Endothelial cell of umbilical vein (primary cell): ENCODE data around the gene MLH1. TPM values are rescaled to one million over a fixed set of nuclear protein-coding genes. Genes with fewer than 3 reads are reported as not detected.

Experiments used
- BruUV-seq: library from RNA; stranded (reverse); fragments of 400-500 nt; replicated peaks from 2 replicates; lab custom pipeline; 2021; lab: Mats Ljungman, UMichigan
- CTCF ChIA-PET: fragments of 300-600, 350-600 bp; sonication (Branson Sonifier 250); formaldehyde crosslinking; loops from one replicate; lab custom pipeline; 2021; ENCODE audit warnings: antibody characterized with exemption, inconsistent platforms; lab: Charles Lee
- POLR2A ChIA-PET: fragments of 300-600, 350-600 bp; sonication (Branson Sonifier 250); formaldehyde crosslinking; loops from one replicate; lab custom pipeline; 2021; ENCODE audit warnings: antibody characterized with exemption, inconsistent platforms; lab: Charles Lee
- DNase-seq: peaks from one replicate; pipeline ENCODE4 v3.0.0-alpha.2; 2011; ENCODE audit warnings: low read depth, low spot score
- FAIRE-seq: peaks from 2 replicates; lab custom pipeline; 2011; peaks lifted over from hg19 to GRCh38; lab: Jason Lieb, UNC
- H2AFZ ChIP-seq: 2 replicates; pipeline ENCODE4 v1.6.0; 2012; ENCODE audit warnings: low read depth, low read length, control low read depth, inconsistent platforms
- H3K27ac ChIP-seq: 2 replicates; pipeline ENCODE4 v1.5.1; 2011; ENCODE audit warnings: low read depth, mild to moderate bottlenecking, control low read depth, low read length, moderate library complexity; ENCODE audit not compliant: insufficient read depth
- H3K27me3 ChIP-seq, 2 experiments: 2 replicates each; pipeline versions ENCODE4 v1.6.0 to v1.6.1; 2011; ENCODE audit warnings: low read length in 2 of 2, mixed read lengths in 1 of 2; ENCODE audit not compliant: control insufficient read depth in 2 of 2, insufficient read depth in 2 of 2
- H3K36me3 ChIP-seq, 2 experiments: 2 replicates in 1 of 2; 3 replicates in 1 of 2; pipeline ENCODE4 v1.5.1; 2011; ENCODE audit warnings: low read length in 2 of 2, mild to moderate bottlenecking in 1 of 2, moderate library complexity in 1 of 2; ENCODE audit not compliant: control insufficient read depth in 2 of 2, insufficient read depth in 2 of 2; ENCODE audit errors: extremely low read depth in 1 of 2
- H3K4me1 ChIP-seq: 3 replicates; pipeline ENCODE4 v1.5.1; 2011; ENCODE audit warnings: mild to moderate bottlenecking, low read length; ENCODE audit not compliant: control insufficient read depth, insufficient read depth; ENCODE audit errors: extremely low read depth
- H3K4me2 ChIP-seq: 2 replicates; pipeline ENCODE4 v1.6.1; 2011; ENCODE audit warnings: low read length, control low read depth, mixed read lengths; ENCODE audit not compliant: insufficient read depth
- H3K4me3 ChIP-seq, 3 experiments: fragments of 200-600 bp in 1 of 3; sonication (generic), shearing (Covaris generic) in 1 of 3; replicated peaks in 1 of 3; 2 replicates each; pipeline ENCODE4 v1.5.1; 2011 to 2016; ENCODE audit warnings: control low read depth in 3 of 3, low read length in 3 of 3, mild to moderate bottlenecking in 2 of 3, inconsistent platforms in 1 of 3, low read depth in 1 of 3, moderate library complexity in 1 of 3; ENCODE audit not compliant: insufficient read depth in 1 of 3
- H3K79me2 ChIP-seq: 2 replicates; pipeline ENCODE4 v1.6.0; 2012; ENCODE audit warnings: low read length, inconsistent platforms; ENCODE audit not compliant: control insufficient read depth, insufficient read depth
- H3K9ac ChIP-seq: replicated peaks from 2 replicates; pipeline ENCODE3; 2011; ENCODE audit warnings: low read length, control low read depth; ENCODE audit not compliant: insufficient read depth; ENCODE audit errors: extremely low read depth
- H3K9me1 ChIP-seq: replicated peaks from 3 replicates; pipeline ENCODE4 v1.6.0; 2011; ENCODE audit warnings: mild to moderate bottlenecking, low read length; ENCODE audit not compliant: control insufficient read depth, insufficient read depth; ENCODE audit errors: extremely low read depth
- H3K9me3 ChIP-seq: replicated peaks from 2 replicates; pipeline ENCODE4 v1.5.1; 2012; ENCODE audit warnings: low read length, inconsistent platforms; ENCODE audit not compliant: control insufficient read depth, insufficient read depth
- H4K20me1 ChIP-seq: replicated peaks from 2 replicates; pipeline ENCODE3; 2011; ENCODE audit warnings: mild to moderate bottlenecking, low read length; ENCODE audit not compliant: control insufficient read depth, insufficient read depth; ENCODE audit errors: extremely low read depth
- CTCF ChIP-seq, 2 donors: IDR thresholded peaks; 1 replicate in 1 of 2; 2 replicates in 1 of 2; pipeline ENCODE4 v1.5.1; 2011; ENCODE audit warnings: low read length in 2 of 2, mild to moderate bottlenecking in 2 of 2, moderate library complexity in 2 of 2, control low read depth in 1 of 2, inconsistent platforms in 1 of 2, low read depth in 1 of 2; ENCODE audit not compliant: insufficient read depth in 1 of 2; ENCODE audit errors: extremely low read depth in 1 of 2
- FOS ChIP-seq: IDR thresholded peaks from 2 replicates; pipeline ENCODE4 v1.6.1; 2011; ENCODE audit warnings: mild to moderate bottlenecking, low read length, moderate library complexity, borderline replicate concordance; ENCODE audit not compliant: insufficient read depth
- GATA2 ChIP-seq: IDR thresholded peaks from 2 replicates; pipeline ENCODE4 v1.7.0; 2011; ENCODE audit warnings: low read depth, mild to moderate bottlenecking, moderate library complexity, mixed read lengths, low read length; ENCODE audit not compliant: insufficient read length, insufficient read depth
- JUN ChIP-seq: IDR thresholded peaks from 2 replicates; pipeline ENCODE4 v1.6.1; 2011; ENCODE audit warnings: borderline replicate concordance, low read depth; ENCODE audit not compliant: insufficient read length, insufficient read depth
- MAX ChIP-seq: IDR thresholded peaks from 2 replicates; pipeline ENCODE4 v1.6.1; 2011; ENCODE audit not compliant: insufficient read depth, insufficient read length
- MYC ChIP-seq: IDR thresholded peaks from one replicate; pipeline ENCODE4 v1.6.1; 2011; ENCODE audit warnings: mild to moderate bottlenecking, low read depth, low read length
- POLR2A ChIP-seq: IDR thresholded peaks from 2 replicates; pipeline ENCODE4 v1.6.1; 2012; ENCODE audit warnings: low read depth, mild to moderate bottlenecking, control low read depth, low read length
- POLR2AphosphoS5 ChIP-seq: IDR thresholded peaks from 2 replicates; pipeline ENCODE4 v1.6.1; 2012; ENCODE audit warnings: low read depth, mild to moderate bottlenecking, control low read depth, low read length, moderate library complexity; ENCODE audit not compliant: insufficient read depth
- dilution Hi-C: fragments of 300-500 bp; cut with MboI; formaldehyde crosslinking; loops from one replicate; pipeline ENCODE4 v1.15.0; 2019; ENCODE audit warnings: low sequenced_read_pairs; ENCODE audit not compliant: extremely low pct_ligation_motif_present
- intact Hi-C: fragments of 100-400 bp; cut with micrococcal nuclease; formaldehyde crosslinking; loops from one replicate; pipeline ENCODE4 v1.10.0; 2022
- polyA plus RNA-seq, 4 experiments: library from polyadenylated mRNA; depleted of rRNA in 3 of 4; stranded (reverse) in 3 of 4; unstranded in 1 of 4; fragments of >200 nt; gene quantifications; 2 replicates each; pipeline versions ENCODE4 v1.2.1 to v1.2.3, GENCODE V29; 2011 to 2012; ENCODE audit warnings: missing spikeins in 1 of 4
- total RNA-seq: library from RNA; stranded (reverse); gene quantifications from 2 replicates; pipeline ENCODE4 v1.2.3, GENCODE V29; 2021

MLH1 gene
- total and polyA plus RNA-seq, 2 donors (not counting 3 experiments of a cell fraction or from before 2014, with no cell fraction given), result 22.2 to 32.9 TPM

- Histone ChIP-seq H4K20me1 (no peaks in the 10 kb centered on the region), H2AFZ (no peak overlapping the region), H3K27ac (no peak overlapping the region), H3K4me1 (peaks cover 5% of the 10 kb centered on the region), H3K27me3 (no peaks in the 10 kb centered on the region), H3K9me3 (no peaks in the 10 kb centered on the region), H3K4me3 (no peak overlapping the region), H3K36me3 (peaks cover 8 to 11% of the 10 kb centered on the region in 2 experiments), H3K9ac (no peak overlapping the region), H3K79me2 (no peaks in the 10 kb centered on the region), H3K9me1 (no peaks in the 10 kb centered on the region), H3K4me2 (no peak overlapping the region)
- FAIRE-seq (no peak), DNase-seq (no peak)
- no TSS peak for BruUV-seq
- no peak for TF ChIP-seq POLR2A
- TF ChIP-seq MYC, result no peak
- no peak for TF ChIP-seq FOS
- no peak for TF ChIP-seq MAX
- TF ChIP-seq POLR2AphosphoS5, result no peak
- no peak for TF ChIP-seq CTCF (IDR thresholded peaks at IDR 0.05; ENCODE audit: extremely low read depth in 1 of 2, insufficient read depth in 1 of 2, low read depth in 1 of 2, low read length in 2 of 2)
- no peak for TF ChIP-seq JUN
- TF ChIP-seq GATA2, result no peak
- POLR2A ChIA-PET, result no interaction called here
- CTCF ChIA-PET, result interaction anchor here (1.6 kb wide), 1 partner anchor 29 kb away, joined by 4 read pairs; no protein-coding TSS in a partner anchor
- intact Hi-C loops (loop anchor here (5.0 kb wide), 1 partner anchor 68 kb away; no protein-coding TSS in a partner anchor), dilution Hi-C loops (no loop called here)
These were observed 71.4 kb downstream of the MLH1 start for GRCh38 chr3:37064747-37065146.
